Daoy (cell line): ENCODE results near the gene IQCH. TPM values are rescaled to one million over a fixed set of nuclear protein-coding genes. Genes with fewer than 3 reads are reported as not detected.

Source experiments
- DNase-seq: peaks from one replicate; pipeline ENCODE4 v3.0.0-alpha.2; 2015; ENCODE audit warnings: low read depth
- total RNA-seq: library from RNA; depleted of rRNA; stranded (reverse); fragments of >200 nt; shearing (Covaris generic); gene quantifications from 2 replicates; pipeline ENCODE4 v1.2.3, GENCODE V29; 2014; rRNA removed

Gene IQCH
- total RNA-seq, 1 experiment from 2014 or later = 3.2 TPM

DNA sequence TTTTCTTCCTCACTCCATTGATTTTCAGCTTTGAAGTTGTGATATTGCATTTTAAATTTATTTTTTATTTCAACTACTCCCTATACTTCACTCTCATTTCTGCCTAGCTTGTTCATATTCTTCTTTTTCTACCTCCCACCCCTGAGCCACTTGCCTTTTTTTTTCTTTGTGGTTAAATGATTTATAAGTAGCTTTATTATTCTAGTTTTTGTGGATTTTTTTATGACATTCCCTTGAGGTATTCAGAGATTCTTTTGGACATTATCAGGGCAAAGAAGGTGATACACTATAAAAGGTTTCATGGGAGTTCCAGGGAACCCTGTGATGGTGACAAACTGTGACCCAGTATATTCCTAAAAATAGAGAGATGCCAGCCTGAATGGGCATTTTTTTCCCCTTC is 269.6 kb downstream of the IQCH start:
- no peak for DNase-seq

DNA sequence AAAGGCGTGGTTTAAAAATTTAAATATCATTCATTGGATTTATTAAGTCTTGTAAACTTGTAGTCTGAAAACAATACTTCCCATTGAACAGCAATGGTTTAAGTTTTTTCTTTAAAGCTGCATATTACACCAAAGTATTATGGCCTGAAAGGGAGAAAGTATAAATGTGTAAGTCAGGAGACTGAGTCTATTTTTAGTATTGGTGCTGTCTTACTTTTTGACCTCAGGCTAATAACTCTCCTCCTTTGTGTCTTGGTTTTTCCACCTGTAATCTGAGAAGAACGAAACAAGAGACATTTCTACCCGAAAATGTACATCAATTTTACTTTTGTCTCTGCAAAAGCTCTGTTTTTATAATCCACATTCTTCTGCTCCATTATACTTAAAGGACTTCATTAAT is 273.9 kb downstream of the IQCH start:
- no peak for DNase-seq

DNA sequence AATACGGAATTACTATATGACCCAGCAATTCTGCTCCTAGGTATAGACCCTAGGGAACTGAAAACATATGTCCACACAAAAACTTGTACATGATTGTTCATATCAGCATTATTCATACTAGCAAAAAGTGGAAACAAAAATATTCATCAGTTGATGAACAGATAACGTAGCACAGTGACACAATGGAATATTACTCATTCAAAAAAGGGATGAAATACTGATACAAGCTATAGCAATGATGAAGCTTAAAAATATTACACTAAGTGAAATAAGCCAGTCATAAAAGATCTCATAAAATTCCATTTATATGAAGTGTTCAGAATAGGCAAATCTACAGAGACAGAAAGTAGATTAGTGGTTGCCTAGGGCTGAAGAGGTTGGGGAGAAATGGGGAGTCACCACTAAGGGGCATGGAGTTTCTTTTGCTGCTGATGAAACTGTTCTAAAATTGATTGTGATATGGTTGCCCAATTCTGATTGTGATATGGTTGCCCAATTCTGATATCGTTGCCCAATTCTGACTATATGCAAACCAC is 276.9 kb downstream of the IQCH start:
- no peak for DNase-seq

DNA sequence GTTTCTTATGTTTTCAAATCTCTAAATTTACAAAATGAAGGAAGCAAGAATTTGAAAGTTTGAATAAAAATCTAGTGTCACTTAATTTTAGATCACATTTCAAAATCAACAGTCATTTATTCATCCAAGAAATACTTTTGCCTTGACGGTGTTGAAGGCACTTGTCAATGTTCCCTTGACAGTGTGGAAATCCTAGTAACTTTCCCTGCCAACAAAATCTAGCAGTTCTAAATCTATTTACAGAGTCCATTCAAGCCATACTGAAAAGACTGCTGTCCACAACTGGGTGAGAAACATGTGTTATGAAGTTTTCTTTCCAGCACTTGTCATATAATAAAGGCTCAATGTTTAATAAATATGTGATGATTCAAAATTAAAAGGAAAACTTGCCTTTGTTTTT is 279.3 kb downstream of the IQCH start:
- no peak for DNase-seq

DNA sequence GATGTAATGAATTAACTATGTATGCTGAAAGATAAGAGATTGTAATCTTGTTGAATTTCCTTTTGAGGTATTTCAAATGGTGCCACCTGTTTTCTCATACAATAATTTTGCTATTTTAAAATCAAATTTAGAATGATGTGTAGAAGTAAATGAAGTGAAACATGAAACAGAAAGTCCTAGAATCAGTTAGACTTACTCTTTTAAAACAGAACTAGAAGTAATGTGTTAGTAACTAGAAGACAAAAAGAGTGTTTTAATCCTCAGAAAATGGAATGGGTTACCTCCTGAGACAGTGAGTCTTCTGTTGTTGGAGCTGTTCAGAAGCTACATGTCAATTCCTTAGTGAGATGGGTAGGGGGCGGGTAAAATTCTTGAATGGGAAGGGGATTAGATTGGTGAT is 279.8 kb downstream of the IQCH start:
- no peak for DNase-seq

DNA sequence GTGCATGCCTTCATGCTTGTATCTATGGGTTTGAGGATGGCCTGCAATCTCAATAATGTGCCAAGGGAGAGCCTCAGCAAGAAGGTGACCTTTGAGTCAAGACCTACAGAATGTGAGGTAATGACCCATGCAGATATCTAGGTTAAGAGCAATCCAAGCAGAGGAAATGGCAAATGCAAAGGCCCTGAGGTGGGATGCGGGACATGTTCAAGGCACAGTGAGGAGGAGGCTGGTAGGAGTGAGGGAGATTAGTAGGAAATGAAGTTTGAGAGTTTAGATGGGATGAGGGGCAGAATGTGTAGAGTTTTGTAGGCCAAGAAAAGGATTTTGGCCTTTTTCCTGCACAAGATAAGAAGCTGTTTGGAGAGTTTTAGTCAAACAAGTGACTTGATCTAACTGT is 283.2 kb downstream of the IQCH start:
- DNase-seq = no peak

DNA sequence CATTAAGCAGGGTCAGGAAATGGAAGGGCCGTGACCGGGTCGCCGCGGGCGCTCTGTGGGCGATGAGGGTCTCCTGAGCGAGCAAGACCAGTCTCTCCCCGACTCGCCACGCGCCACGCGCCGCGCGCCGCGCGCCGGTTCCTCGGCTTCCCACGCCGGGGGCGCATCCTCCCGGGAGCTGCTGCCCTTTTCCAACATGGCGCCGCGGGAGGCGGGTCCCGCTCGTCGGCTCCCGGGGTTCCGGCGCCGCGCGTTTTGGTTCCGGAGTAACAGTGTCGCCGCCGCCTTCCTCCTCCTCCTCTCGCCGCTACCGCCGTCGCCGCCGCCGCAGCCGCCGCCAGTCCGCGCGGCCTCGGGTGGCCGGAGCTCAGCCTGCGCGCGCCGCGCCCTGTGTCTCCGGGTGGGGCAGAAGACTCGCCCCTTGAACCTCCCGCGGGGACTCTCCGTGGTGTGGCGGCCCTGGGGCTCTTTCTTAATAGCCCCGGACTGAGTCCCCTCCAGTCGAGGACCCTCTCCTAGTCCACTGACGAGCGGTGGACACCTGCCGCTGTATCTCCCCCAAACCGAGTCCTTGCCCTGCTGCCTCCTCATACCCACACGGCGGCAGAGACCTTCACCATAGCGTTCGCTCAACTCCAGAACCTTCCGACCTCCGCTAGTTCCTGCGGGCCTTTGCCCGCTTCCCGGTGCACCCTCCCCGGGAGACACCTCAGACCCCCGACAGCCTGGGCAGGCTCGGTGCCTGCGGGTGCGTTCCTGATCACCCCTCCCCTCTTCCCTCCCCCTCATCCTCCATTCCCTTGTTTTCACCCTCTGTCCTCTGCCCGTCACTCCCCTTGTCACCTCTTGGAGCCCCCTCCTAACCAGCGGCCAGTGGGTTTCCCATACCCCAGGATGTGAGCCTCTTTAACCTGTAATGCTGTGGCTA is 288.1 kb downstream of the IQCH start, which contains the start of gene MAP2K5:
Gene MAP2K5 (plus strand): TSS at position 284 of the 928 bp plus-strand sequence. CDS start 633 bp downstream, at position 917.
- peak; percentile 82 for DNase-seq

DNA sequence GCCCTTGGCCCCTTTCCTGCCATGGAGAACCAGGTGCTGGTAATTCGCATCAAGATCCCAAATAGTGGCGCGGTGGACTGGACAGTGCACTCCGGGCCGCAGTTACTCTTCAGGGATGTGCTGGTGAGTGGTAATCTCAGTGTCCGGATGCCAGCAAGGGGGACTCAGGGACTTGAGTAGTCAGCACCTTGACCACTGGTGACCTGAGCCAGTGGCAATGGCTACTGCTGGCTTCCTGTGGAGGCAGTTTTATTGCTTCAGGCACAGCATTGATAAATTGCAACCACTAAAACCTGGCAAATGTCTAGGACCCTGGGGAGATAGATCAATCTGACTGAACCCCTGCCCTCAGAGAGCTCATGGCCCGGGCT is 288.7 kb downstream of the IQCH start:
- DNase-seq = no peak

DNA sequence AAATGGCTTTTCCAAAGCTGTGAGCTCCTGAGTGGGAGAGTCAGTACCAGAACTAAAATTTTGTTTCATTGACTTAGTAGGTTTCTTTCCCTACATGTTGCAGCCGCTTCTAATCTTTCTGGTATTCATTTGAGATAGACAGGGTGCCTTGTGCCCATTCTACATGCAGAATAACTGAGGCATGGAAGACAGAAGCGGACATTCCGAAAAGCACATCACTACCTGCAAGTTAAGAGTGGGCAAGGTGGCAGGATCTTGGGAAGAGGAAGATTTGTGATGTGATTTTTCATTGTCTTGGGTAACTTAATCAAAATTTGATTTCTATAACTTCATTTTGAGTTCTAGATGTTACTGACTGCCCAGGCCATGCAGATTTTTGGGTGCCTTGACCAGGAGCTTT is 289.9 kb downstream of the IQCH start:
- no peak for DNase-seq

DNA sequence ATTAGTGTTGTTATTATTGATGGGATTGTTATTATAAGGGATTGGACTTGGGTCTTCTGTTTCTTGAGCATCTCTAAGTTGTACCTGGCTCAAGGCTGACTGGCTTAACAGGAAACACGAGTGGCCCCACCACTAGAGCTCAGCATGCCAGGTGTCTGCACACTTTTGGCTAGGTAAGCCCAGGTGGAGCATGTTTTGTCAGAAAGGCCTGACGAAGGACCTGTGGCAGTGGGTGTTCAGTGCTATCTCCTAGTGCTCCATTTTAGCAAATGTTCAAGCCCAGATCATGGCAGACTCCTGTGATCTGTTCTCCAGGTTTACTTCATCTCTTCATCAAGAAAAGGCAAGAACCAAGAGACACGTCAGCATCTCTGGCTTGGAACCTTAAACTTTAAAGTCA is 291.3 kb downstream of the IQCH start:
- DNase-seq = no peak

DNA sequence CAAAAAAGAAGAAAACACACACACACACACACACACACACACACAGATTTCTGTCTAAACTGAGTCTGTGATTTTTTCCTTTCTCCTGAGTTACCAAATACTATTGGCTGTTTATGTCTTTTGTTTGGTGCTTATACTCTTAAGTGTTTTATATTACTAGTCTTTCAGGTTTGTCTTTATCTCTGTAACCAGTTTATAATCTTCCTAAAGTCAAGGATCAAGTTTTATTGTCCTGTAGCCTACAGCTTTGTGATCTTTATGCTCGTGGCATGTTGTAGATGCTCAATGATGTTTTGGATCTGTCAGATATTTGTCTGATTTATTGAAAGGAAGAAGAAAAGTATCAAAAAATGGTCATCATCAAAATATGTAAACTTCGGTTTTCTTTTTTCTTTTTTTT is 292.5 kb downstream of the IQCH start:
- no peak for DNase-seq

DNA sequence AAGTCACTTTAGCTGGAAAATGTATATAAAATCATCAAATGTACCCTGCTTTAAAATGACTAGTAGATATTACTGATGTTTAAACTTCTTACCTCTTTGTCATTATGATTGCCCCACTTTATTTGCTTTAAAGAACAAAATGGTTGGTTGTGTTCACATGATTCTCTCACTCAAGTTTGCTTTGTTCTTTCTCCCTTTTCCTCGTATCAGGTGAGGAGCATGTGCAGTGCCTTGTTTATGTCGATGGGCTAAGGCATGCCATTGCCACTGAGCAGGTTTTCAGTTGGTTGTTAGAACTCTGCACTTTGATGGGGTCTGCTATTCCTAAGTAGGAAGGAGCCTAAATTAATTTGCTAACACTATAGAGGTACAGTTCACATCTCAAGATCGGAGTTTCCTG is 293.2 kb downstream of the IQCH start:
- no peak for DNase-seq

DNA sequence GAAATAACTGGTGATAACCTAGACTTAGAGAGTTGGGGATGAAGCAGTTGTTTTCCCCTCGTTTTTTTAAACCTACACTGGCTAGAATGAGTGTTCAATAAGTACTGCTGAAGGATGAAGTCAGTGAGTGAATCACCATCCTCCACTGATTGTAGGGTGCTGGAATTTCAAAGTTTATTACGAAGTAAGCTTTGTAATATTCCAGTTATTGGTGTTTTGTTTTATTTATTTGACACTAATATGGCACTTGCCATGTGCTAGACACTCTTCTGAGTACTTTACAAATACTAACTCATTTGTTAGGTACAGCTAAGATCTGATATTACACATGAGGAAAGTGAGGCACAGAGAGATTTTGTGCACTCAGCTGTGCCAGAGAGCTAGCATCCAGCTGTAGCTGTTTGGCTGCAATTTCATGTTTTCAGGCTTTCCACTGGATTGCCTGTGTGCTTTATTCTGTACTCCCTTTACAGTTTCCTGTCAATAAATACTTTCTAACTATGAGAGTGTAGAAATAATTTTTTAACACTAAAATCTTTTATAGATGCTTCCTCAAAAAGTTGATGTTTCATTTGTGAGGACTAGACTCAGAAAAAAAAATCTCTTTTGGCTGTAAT is 293.8 kb downstream of the IQCH start:
- peak; percentile 40 for DNase-seq

DNA sequence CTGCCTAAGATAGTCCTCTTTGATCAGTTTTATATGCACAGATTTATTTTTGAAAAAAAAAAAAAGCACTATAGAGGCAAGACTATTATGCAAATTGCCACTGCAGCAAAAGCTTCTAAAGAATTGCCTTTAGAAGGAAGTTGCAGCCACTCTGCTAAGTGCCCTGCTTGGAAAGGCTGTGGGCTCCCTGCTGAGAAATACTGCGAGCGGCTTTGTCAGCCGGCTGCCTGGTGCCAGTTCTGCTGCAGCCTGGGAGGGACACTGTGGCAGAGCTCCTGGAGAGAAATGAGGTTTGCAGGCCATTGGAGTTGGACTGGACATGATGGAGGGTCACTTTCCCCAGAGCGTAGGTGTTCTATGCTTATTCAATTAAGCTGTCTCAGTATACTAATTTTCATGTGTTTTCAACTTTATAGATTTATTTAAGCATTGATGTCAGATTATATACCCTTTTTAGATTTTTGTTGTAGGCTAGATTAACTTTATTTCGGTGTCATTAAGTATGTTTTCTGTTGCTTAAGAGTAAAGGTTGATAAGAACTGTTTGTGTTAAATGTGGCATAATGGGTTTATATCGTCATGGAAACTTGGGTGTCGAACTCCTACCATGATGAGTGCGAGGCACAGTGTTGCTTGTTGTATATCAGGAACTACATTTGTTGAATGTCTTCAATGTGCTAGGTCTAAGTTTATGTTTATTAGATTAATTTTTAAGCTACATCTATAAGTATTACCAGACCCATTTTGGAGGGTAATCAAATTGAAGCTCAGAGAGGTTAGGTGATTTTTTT is 294.5 kb downstream of the IQCH start:
- DNase-seq = peak; percentile 58

DNA sequence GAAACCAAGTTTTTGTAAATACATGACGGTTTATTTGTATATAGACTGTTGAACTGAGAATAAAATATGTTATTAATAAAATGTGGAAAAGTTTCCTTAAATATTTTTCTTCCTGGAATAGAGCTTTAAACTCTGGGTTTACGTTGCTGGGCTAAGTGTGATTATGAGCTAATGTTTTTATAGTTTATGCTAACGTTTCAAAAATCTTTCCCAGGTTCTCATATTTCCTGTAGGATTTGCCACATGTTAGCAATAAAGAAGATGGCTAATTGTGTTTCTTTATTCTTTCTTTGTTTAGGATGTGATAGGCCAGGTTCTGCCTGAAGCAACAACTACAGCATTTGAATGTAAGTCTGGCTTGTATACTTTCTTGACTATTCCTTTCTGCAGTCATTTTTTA is 295.1 kb downstream of the IQCH start:
- DNase-seq = no peak

DNA sequence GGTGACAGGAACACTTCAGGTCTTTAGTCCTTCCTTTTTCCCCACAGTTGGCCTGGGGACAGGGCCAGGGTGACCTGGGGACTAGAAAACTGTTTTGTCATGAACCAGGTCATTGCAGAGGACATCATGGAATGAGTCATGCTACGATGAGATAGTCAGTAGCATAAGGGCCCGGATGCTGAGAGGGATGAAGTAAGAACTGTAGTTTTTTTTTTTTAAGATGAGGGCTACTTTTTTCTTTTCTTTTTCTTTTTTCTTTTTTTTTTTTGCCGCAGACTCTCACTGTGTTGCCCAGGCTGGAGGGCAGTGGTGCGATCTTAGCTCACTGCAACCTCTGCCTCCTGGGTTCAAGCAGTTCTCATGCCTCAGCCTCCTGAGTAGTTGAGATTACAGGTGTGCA is 295.9 kb downstream of the IQCH start:
- peak; percentile 42 for DNase-seq

DNA sequence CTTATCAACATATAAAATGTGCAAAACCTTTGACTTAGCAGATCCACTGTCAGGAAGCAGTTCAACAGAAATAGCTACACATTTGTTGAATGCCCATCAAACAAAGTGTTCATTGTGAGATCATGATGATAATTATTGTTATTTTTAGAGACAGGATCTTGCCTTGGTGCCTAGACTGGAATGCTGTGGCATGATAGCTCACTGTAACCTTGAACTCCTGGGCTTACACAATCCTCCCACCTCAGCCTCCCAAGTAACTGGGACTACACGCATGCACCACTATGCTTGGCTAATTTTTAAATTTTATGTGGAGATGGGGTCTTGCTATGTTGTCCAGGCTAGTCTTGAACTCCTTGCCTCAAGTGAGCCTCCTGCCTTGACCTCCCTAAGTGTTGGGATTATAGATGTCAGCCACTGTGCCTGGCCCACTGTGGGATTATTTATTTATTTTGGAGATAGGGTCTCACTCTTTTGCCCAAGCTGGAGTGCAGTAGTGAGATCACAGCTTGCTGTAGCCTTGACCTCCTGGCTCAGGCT is 296.7 kb downstream of the IQCH start:
- DNase-seq = no peak

Other genes starting within 250 kb of the IQCH start
- gene SMAD3, start 189.2 kb upstream of the IQCH start, total RNA-seq = 44.1 and 48.1 TPM in 2 replicates
- gene AAGAB, start 125 bp upstream of the IQCH start, total RNA-seq = 99.4 and 114 TPM in 2 replicates